ENCODE data around the gene PDE3B. TPM values are rescaled to one million over a fixed set of nuclear protein-coding genes. Genes with fewer than 3 reads are reported as not detected.

PDE3B gene
- total and polyA plus RNA-seq, 2 of the 4 experiments (the other 2 are of a cell fraction) = 0.21 to 1.3 TPM

DNA sequence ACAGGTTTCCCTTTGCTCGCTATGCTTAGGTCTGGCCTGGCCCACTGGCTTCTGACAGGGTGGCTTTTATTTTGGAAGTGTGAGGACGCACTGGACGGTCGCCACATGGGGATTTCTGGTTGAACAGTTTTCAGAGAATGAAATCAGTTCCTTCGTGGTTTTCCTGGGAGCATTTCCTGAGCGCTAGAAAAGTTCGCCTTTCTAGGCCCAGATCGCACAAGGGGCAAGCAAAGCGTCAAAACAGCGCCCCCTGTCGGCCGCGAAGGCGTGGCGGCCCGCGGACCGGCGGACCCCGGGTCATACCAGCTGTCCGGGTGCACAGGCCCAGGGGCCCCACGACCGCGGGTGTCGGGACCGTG, 261.1 kb downstream of the PDE3B start:
- H2BK20ac ChIP-seq (ENCODE audit: low read depth, low read length) = no peak overlapping the region
- CTCF ChIA-PET = interaction anchor here (0.6 to 1.0 kb wide), 2 partner anchors 25 to 234 kb away, joined by 3 read pairs; no protein-coding TSS in a partner anchor
- H2BK15ac ChIP-seq (ENCODE audit: low read depth, low read length) = no peak overlapping the region
- in situ Hi-C loops (cut with MboI; ENCODE audit: low sequenced_read_pairs) = loop anchor here (5.0 kb wide), 1 partner anchor 112 kb away; no protein-coding TSS in a partner anchor
- peak overlapping the region; percentile 81 for H3K4me2 ChIP-seq (ENCODE audit: low read depth, low read length)
- no peak overlapping the region for H3K23ac ChIP-seq (ENCODE audit: low read depth, low read length)
- H3K27me3 ChIP-seq (ENCODE audit: control insufficient read depth, insufficient read depth, low read length) = no peaks in the 10 kb centered on the region; the same call in 1 of the 2 replicates
- H4K8ac ChIP-seq (ENCODE audit: low read depth in 2 of 2, low read length in 2 of 2) = 0 out of 4 replicates have a peak overlapping the region, but pooled peaks of 1 of the 2 experiments have one; percentile 2
- no peaks in the 10 kb centered on the region for H3K9me1 ChIP-seq (ENCODE audit: insufficient read depth, low read length)
- peak overlapping the region; percentile 83 for H2AFZ ChIP-seq (replicated peaks; ENCODE audit: low read length, poor library complexity)
- no peak overlapping the region for H2BK5ac ChIP-seq (ENCODE audit: low read depth, low read length, poor library complexity, severe bottlenecking)
- no peak overlapping the region for H3K9ac ChIP-seq (ENCODE audit: low read depth, low read length)
- TF ChIP-seq CHD1 (IDR thresholded peaks at IDR 0.05; ENCODE audit: low read depth, low read length) = no peak
- peak; percentile 32 for TF ChIP-seq SMC3 (IDR thresholded peaks at IDR 0.05; ENCODE audit: low read depth, low read length)
- TF ChIP-seq MAZ (IDR thresholded peaks at IDR 0.05; ENCODE audit: borderline replicate concordance, low read depth, low read length) = no peak
- TF ChIP-seq BHLHE40 (IDR thresholded peaks at IDR 0.05; ENCODE audit: low read depth, low read length) = no peak
- peak; percentile 39 for TF ChIP-seq RAD21 (IDR thresholded peaks at IDR 0.05; ENCODE audit: low read length)
- TF ChIP-seq CEBPB (IDR thresholded peaks at IDR 0.05; ENCODE audit: low read depth, low read length) = no peak
- TF ChIP-seq RFX5 (IDR thresholded peaks at IDR 0.05; ENCODE audit: low read depth, low read length) = no peak
- TF ChIP-seq NFE2L2 (IDR thresholded peaks at IDR 0.05; ENCODE audit: low read depth, low read length) = no peak
- no peak for TF ChIP-seq RCOR1 (IDR thresholded peaks at IDR 0.05; ENCODE audit: insufficient replicate concordance, low read length)
- TF ChIP-seq, protein P1, sequence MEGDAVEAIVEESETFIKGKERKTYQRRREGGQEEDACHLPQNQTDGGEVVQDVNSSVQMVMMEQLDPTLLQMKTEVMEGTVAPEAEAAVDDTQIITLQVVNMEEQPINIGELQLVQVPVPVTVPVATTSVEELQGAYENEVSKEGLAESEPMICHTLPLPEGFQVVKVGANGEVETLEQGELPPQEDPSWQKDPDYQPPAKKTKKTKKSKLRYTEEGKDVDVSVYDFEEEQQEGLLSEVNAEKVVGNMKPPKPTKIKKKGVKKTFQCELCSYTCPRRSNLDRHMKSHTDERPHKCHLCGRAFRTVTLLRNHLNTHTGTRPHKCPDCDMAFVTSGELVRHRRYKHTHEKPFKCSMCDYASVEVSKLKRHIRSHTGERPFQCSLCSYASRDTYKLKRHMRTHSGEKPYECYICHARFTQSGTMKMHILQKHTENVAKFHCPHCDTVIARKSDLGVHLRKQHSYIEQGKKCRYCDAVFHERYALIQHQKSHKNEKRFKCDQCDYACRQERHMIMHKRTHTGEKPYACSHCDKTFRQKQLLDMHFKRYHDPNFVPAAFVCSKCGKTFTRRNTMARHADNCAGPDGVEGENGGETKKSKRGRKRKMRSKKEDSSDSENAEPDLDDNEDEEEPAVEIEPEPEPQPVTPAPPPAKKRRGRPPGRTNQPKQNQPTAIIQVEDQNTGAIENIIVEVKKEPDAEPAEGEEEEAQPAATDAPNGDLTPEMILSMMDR (conservative IDR thresholded peaks at IDR 0.05; ENCODE audit: low read depth, low read length) = peak; percentile 65
- no peak overlapping the region for H2AK5ac ChIP-seq (ENCODE audit: low read depth, low read length)
- ATAC-seq (ENCODE audit: low read depth) (peak; percentile 76), DNase-seq (peak; percentile 25)
- H3K14ac ChIP-seq (replicated peaks; ENCODE audit: low read depth, low read length) = no peak overlapping the region
- POLR2A ChIA-PET (ENCODE audit: unreplicated experiment) = no interaction called here
- 9% methylated on average over 16 of the region's 26 CpGs; no CpG with 5 or more reads in 1 of the 2 experiments for WGBS, 2 experiments (ENCODE audit: extremely low coverage in 2 of 2, insufficient read length in 1 of 2)
- H3K79me1 ChIP-seq (ENCODE audit: low read depth in 1 of 2, low read length in 2 of 2) = no peaks in the 10 kb centered on the region
- BruUV-seq (replicated peaks) = no TSS peak
- intact Hi-C loops (cut with micrococcal nuclease) = loop anchor here (5.0 to 10.0 kb wide), 2 partner anchors 260 to 382 kb away; partner anchors contain the start of genes PDE3B and PSMA1
- dilution Hi-C loops (cut with HindIII; ENCODE audit: low sequenced_read_pairs, unreplicated experiment) = no loop called here
- no peaks in the 10 kb centered on the region for H4K20me1 ChIP-seq (ENCODE audit: insufficient read depth, low read length)
- H4K91ac ChIP-seq (ENCODE audit: insufficient read depth, low read depth, low read length) = no peak overlapping the region
- no peak overlapping the region for H2BK120ac ChIP-seq (ENCODE audit: low read depth, low read length)
- H3K4me3 ChIP-seq (ENCODE audit: insufficient read depth, low read depth, low read length) = peak overlapping the region; percentile 40
- H3K27ac ChIP-seq (ENCODE audit: insufficient read depth, low read length) = no peak overlapping the region
- H2AK9ac ChIP-seq (replicated peaks; ENCODE audit: low read depth, low read length, poor library complexity) = no peak overlapping the region
- no peak overlapping the region for H3K56ac ChIP-seq (ENCODE audit: extremely low read depth, insufficient read depth, low read length)
- H3K36me3 ChIP-seq (ENCODE audit: control insufficient read depth, insufficient read depth, low read length) = no peaks in the 10 kb centered on the region
- H3K4me1 ChIP-seq (ENCODE audit: control insufficient read depth, insufficient read depth, low read length) = no peaks in the 10 kb centered on the region
- H4K5ac ChIP-seq (ENCODE audit: low read depth, low read length) = no peak overlapping the region
- no peaks in the 10 kb centered on the region for H3K9me3 ChIP-seq (ENCODE audit: control insufficient read depth, insufficient read depth, low read length)
- H3K18ac ChIP-seq (ENCODE audit: low read depth, low read length) = no peak overlapping the region
- H3K4ac ChIP-seq (ENCODE audit: low read depth, low read length) = no peak overlapping the region

Measured in IMR-90 (cell line).